ENCODE data around the gene SLCO1A2. TPM values are rescaled to one million over a fixed set of nuclear protein-coding genes. Genes with fewer than 3 reads are reported as not detected.

Gene SLCO1A2
- polyA plus RNA-seq, 1 donor (not counting 4 experiments of a cell fraction or from before 2014, with no cell fraction given), result not detected

DNA sequence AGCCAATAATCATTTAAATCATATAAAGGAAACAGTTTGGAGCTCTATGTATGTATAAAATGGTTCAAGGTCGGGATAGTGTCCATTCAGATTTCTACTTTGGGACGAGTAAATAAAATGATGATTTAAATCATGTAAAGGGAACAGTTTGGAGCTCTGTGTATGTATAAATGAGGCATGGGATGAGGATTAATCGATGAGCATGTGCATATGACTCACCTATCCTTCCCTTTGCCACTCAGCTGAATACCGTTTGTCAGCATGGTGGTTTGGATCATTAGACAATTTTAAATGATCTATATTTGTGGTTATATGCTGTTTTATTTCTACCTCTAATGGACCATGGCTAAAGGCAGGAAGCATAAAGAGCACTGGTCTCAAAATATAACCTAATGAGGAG is 7.1 kb upstream of the SLCO1A2 start:
- Histone ChIP-seq H3K4me3 (ENCODE audit: control insufficient read depth in 2 of 3, extremely low read depth in 1 of 3, insufficient read depth in 2 of 3, low read depth in 1 of 3, low read length in 3 of 3) (no peak overlapping the region), H3K4me2 (ENCODE audit: control insufficient read depth, extremely low read depth, insufficient read depth, low read depth, low read length) (no peak overlapping the region), H3K27ac (ENCODE audit: control insufficient read depth, insufficient read depth, low read length) (no peak overlapping the region), H3K9ac (ENCODE audit: control insufficient read depth, extremely low read depth, insufficient read depth, low read length) (no peak overlapping the region), H3K36me3 (ENCODE audit: control insufficient read depth in 2 of 2, extremely low read depth in 1 of 2, insufficient read depth in 2 of 2, low read length in 2 of 2) (no peaks in the 10 kb centered on the region), H3K79me2 (ENCODE audit: control insufficient read depth, insufficient read depth, low read length) (no peaks in the 10 kb centered on the region), H3K27me3 (ENCODE audit: control insufficient read depth, extremely low read depth, insufficient read depth, low read length) (no peaks in the 10 kb centered on the region), H3K4me1 (ENCODE audit: control insufficient read depth, extremely low read depth, insufficient read depth, low read length) (no peaks in the 10 kb centered on the region), H3K9me3 (ENCODE audit: control insufficient read depth, low read depth, low read length) (no peaks in the 10 kb centered on the region), H3K9me1 (ENCODE audit: control insufficient read depth, extremely low read depth, insufficient read depth, low read length) (no peaks in the 10 kb centered on the region), H2AFZ (ENCODE audit: control insufficient read depth, low read length) (no peak overlapping the region), H4K20me1 (ENCODE audit: control insufficient read depth, extremely low read depth, insufficient read depth, low read length) (no peaks in the 10 kb centered on the region)
- DNase-seq (ENCODE audit: low read depth, low spot score), result no peak
- TF ChIP-seq EZH2 (IDR thresholded peaks at IDR 0.05; ENCODE audit: low read length), result no peak
- TF ChIP-seq, protein P1, sequence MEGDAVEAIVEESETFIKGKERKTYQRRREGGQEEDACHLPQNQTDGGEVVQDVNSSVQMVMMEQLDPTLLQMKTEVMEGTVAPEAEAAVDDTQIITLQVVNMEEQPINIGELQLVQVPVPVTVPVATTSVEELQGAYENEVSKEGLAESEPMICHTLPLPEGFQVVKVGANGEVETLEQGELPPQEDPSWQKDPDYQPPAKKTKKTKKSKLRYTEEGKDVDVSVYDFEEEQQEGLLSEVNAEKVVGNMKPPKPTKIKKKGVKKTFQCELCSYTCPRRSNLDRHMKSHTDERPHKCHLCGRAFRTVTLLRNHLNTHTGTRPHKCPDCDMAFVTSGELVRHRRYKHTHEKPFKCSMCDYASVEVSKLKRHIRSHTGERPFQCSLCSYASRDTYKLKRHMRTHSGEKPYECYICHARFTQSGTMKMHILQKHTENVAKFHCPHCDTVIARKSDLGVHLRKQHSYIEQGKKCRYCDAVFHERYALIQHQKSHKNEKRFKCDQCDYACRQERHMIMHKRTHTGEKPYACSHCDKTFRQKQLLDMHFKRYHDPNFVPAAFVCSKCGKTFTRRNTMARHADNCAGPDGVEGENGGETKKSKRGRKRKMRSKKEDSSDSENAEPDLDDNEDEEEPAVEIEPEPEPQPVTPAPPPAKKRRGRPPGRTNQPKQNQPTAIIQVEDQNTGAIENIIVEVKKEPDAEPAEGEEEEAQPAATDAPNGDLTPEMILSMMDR (optimal IDR thresholded peaks at IDR 0.05 in 1 of 3, IDR thresholded peaks at IDR 0.05 in 1 of 3, conservative IDR thresholded peaks at IDR 0.05 in 1 of 3; ENCODE audit: extremely low read depth in 1 of 3, insufficient read depth in 2 of 3, low read length in 3 of 3), result no peak
- dilution Hi-C loops (cut with MboI; ENCODE audit: extremely low pct_ligation_motif_present, low sequenced_read_pairs), result no loop called here
- no peak for FAIRE-seq

DNA sequence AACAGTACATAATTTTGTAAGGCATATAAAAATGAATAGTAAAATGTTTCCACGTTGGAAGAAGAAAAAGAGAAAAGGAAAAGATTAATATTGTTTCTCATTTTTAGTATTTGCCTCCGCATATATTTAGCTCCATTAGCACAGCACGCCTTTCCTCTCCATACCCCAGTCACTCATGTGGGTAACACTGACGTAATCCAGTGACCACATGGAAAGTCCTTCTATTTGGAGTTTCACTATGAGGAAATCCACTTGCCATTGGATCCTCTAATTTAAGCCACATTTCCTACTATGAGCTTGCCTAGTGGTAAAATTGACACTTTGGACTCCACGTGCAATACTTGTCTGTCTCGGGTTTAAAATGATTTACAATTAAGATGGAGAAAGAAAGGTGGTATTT is 5.7 kb upstream of the SLCO1A2 start:
- H3K9ac ChIP-seq (ENCODE audit: control insufficient read depth, extremely low read depth, insufficient read depth, low read length), result no peak overlapping the region
- no peaks in the 10 kb centered on the region for H3K4me1 ChIP-seq (ENCODE audit: control insufficient read depth, extremely low read depth, insufficient read depth, low read length)
- no peaks in the 10 kb centered on the region for H3K9me3 ChIP-seq (ENCODE audit: control insufficient read depth, low read depth, low read length)
- no peaks in the 10 kb centered on the region for H3K9me1 ChIP-seq (ENCODE audit: control insufficient read depth, extremely low read depth, insufficient read depth, low read length)
- no peak overlapping the region for H3K4me3 ChIP-seq (ENCODE audit: control insufficient read depth in 2 of 3, extremely low read depth in 1 of 3, insufficient read depth in 2 of 3, low read depth in 1 of 3, low read length in 3 of 3)
- H3K4me2 ChIP-seq (ENCODE audit: control insufficient read depth, extremely low read depth, insufficient read depth, low read depth, low read length), result no peak overlapping the region
- no peak for FAIRE-seq
- no peaks in the 10 kb centered on the region for H3K79me2 ChIP-seq (ENCODE audit: control insufficient read depth, insufficient read depth, low read length)
- H4K20me1 ChIP-seq (ENCODE audit: control insufficient read depth, extremely low read depth, insufficient read depth, low read length), result no peaks in the 10 kb centered on the region
- no peak overlapping the region for H2AFZ ChIP-seq (ENCODE audit: control insufficient read depth, low read length)
- no peak overlapping the region for H3K27ac ChIP-seq (ENCODE audit: control insufficient read depth, insufficient read depth, low read length)
- DNase-seq (ENCODE audit: low read depth, low spot score), result no peak
- H3K27me3 ChIP-seq (ENCODE audit: control insufficient read depth, extremely low read depth, insufficient read depth, low read length), result no peaks in the 10 kb centered on the region
- dilution Hi-C loops (cut with MboI; ENCODE audit: extremely low pct_ligation_motif_present, low sequenced_read_pairs), result no loop called here
- no peak for TF ChIP-seq EZH2 (IDR thresholded peaks at IDR 0.05; ENCODE audit: low read length)
- TF ChIP-seq, protein P1 (optimal IDR thresholded peaks at IDR 0.05 in 1 of 3, IDR thresholded peaks at IDR 0.05 in 1 of 3, conservative IDR thresholded peaks at IDR 0.05 in 1 of 3; ENCODE audit: extremely low read depth in 1 of 3, insufficient read depth in 2 of 3, low read length in 3 of 3), result no peak
- no peaks in the 10 kb centered on the region for H3K36me3 ChIP-seq (ENCODE audit: control insufficient read depth in 2 of 2, extremely low read depth in 1 of 2, insufficient read depth in 2 of 2, low read length in 2 of 2)

All from keratinocyte (primary cell).